Measurements from ENCODE around the gene SUSD3.
"Not testable (repeated sequence)": the region's sequence is repeated elsewhere in the genome, so short reads cannot be mapped to it uniquely, and the experiment has no call there.

Gene SUSD3

DNA sequence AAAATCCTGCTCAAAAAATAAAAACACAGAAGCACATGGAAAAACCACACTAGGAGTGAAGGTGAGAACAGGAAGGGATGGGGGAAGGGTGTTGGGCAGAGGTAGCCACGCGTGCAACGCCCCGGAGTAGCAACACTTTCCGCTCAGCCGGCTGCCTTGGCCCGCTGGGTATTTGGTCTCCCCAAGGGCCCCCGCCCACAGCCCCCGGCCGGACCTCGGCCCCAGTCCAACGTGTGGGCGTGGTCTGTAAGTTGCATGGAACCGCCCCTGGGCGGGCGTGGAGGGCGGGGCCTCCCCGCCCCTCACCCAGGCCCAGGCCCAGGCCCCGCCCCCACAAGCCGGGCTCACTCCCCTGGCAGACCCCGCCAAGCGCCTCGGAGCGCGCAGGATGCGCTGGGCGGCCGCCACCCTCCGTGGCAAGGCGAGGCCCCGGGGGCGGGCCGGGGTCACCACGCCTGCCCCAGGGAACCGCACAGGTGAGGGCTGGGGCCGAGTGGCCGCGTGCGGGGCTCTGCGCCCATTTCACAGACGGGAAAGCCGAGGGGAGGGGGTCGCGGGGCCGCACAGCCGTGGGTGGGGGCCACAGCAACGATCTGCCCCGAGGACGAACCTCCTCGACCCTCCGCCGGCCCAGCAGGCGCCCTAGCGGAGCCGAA is at the start of gene SUSD3:
SUSD3 (plus strand) TSS at position 347 of the 656 bp plus-strand sequence; CDS start at position 389, 42 bp downstream.
- DNase-seq: peak; percentile 34 to 61 (median 48)

DNA sequence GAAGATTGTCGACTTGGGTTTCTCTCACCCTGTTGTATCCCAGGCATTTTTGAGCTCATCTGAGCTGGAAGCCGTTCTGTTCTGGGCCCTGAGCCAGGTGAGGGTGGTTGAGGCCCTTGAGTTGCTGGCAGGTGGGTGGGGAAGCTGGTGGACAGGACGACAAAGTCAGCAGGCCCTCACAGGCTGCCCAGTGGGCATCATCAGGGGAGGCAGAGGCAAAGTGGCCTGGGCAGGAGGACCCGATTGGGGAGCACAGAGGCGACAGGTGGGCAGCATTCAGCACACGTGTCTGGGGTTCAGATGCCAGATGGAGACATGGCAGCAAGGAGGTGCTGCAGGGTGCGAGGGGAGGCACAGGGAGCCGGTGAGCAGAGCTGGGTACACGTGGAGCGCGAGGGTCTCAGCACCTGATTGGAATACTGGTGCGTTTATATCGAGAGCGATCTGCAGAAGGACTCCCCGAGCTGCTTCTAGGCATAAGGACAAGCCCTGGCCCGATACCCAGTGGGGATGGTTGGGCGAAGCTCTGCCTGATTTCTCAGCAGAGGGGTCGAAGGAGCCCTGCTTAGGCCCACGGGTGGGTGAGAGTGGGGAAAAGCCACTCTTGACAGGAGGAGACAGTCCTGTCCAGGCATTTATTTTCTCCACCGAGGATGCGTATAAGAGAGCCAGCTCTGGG is 49.0 kb upstream of the SUSD3 start:
- DNase-seq: no peak

DNA sequence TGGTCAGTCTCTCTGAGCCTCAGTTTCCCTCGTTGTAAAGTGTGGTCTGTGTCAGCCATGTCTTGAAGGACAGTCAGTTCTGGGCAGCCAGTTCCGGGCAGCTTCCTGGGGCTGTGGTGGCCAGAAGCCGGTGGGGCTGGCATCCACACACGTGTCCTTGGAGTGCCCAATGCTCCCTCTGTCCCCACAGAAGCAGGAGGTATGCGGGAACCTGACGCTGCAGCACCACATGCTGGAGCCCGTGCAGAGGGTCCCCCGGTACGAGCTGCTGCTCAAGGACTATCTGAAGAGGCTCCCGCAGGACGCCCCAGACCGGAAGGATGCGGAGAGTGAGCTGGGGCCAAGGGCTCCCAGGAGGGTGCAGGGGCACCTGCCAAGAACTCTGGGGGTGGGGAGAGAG is 48.4 kb upstream of the SUSD3 start:
- DNase-seq: no peak

DNA sequence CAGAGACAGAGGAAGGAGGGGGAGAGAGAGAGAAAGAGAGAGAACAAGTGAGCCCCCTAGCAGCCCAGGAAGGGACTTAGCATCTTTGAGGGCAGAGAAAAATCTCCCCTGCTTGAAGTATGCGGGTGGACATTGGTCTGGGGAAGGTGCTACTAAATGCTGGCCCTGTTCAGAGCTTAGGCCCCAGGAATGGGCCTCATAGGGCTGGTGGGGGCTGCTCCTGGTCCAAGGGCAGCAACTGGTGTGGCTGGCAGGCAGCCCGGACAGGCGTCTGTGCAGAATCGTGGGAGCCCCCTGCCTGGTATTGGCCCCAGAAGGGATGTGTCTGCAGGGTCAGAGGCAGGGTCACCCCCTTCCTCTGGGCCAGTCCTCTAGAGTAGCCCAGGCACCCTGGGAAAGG is 47.8 kb upstream of the SUSD3 start:
- no peak for DNase-seq

DNA sequence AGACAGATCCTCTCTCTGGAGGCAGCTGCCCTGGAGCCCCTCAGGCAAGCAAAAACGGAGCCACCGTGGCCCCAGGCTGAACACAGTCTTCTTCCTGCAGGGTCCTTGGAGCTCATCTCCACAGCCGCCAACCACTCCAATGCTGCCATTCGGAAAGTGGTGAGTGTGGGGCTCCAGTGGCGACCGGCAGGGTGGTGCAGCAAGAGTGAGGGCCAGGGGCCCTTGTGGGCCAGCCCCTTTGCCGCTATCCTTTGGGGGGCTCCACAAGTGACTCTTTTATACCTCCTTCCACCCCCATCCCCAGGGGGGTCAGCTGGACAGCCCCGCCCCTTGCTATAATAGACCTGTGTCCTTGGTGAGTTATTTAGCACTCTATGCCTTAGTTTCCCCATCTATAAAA is 47.4 kb upstream of the SUSD3 start:
- no peak for DNase-seq

DNA sequence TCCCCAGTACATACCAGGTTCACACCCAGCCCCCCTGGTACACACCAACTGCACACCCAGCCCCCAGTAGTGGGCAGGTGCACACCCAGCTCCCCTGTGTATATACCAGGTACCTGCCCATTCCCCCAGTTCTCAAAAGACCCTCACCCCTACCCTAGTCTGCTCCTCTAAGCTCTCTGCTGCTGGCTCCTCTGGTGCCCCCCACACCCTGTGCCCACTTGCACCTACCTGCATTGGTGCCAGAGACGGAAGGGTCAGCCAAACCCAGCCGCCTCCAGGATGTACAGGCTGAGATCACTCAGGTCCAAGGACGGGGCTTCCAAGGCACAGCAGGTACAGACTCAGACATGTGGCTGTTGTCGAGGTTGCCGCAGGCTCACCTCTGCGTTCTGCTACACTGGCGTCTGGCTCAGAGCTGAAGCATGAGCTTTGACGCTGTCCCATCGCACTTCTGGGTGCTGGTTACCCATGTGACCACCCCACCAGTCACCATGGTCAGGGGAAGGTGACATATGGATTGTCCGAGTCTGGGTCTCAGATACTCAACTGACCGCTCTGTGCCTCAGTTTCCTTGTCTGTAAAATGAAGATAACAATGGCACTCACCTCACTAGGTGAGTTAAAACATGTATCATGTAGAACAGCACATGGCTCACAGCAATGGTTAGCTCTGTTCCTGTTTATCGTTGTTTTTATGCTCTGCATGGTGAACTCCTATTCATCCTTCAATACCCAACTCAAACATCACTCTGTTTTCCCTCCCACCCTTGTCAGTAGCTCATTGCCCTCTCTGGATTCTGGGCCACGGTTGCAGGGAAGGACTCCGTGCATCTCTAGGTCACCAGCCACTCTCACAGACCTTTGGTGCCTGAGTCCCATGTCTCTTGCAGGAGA is 45.3 kb upstream of the SUSD3 start:
- no peak for DNase-seq

DNA sequence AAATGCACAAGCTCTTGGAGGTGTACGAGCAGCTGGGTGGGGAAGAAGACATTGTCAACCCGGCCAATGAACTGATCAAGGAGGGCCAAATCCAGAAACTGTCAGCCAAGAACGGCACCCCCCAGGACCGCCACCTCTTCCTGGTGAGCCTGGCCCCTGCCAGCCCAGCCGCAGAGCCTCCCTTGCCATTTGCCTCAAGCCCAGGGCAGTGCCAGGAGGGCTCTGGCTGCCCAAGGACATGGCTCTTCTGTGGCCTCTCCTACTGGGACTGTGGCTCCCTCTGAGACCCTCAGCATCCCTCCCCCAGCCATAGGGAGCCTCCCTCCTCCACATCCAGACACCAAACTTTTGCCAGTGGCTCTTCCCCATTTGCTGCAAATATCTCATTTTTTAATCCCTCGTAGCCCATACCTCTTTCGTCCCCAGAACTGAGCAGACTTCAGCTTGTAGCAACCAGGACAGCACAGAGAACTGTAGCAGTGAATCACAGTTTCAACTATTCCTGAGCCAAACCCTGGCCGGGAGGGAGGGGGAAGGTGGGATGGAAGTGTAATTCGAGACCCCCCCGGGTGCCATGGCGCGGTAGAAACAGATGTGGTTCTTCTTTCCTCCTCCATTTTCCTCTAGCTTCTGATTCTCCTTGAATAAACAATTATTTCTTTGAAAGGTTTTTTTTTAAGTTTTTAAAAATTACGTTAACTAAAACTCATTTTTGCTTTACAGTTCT is 44.5 kb upstream of the SUSD3 start:
- no peak for DNase-seq

DNA sequence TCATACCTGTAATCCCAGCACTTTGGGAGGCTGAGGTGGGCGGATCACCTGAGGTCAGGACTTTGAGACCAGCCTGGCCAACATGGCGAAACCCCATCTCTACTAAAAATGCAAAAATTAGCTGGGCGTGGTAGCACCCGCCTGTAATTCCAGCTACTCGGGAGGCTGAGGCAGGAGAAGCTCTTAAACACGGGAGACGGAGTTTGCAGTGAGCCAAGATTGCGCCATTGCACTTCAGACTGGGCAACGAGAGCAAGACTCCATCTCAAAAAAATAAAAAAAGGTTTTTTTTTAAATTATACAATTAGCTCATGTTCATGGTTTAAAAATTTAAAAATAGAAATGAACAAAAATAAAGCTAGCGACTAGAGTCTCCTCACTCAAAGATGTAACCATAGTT is 43.3 kb upstream of the SUSD3 start:
- DNase-seq: not testable (repeated sequence)

DNA sequence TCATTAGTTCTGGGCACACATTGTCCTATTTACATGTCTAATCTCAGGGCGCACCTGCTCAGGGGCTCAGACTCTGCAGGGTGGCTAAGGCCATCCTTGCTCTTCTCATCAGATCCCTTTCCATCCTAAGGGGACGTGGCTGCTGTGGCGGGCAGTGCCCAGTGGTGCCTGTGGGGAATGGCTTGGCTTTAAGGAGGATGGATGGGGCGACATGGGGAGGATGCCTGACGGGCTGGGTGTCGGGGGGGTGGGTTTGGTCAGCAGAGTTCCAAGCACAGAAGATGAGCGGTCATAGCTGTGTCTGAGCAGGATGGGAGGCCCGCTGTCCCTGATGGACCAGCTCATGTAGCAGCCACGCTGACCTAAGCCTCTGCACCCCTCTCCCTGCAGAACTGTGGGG is 40.9 kb upstream of the SUSD3 start:
- no peak for DNase-seq

DNA sequence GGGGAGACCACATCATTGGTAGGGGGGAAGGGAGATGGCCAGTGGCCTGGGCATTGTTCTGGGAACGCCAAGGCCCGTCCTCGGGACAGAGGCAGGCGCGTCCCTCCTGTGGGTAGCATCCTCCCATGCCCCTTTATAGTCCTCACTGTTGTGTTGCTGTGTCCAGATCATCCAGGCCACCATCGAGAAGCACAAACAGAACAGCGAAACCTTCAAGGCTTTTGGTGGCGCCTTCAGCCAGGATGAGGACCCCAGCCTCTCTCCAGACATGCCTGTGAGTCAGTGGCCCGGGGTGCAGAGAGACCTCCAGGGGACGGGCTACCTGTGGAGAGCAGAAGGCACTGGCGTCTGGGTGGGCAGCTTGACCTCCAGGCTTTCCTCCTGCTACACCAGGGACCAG is 38.4 kb upstream of the SUSD3 start:
- DNase-seq: no peak

DNA sequence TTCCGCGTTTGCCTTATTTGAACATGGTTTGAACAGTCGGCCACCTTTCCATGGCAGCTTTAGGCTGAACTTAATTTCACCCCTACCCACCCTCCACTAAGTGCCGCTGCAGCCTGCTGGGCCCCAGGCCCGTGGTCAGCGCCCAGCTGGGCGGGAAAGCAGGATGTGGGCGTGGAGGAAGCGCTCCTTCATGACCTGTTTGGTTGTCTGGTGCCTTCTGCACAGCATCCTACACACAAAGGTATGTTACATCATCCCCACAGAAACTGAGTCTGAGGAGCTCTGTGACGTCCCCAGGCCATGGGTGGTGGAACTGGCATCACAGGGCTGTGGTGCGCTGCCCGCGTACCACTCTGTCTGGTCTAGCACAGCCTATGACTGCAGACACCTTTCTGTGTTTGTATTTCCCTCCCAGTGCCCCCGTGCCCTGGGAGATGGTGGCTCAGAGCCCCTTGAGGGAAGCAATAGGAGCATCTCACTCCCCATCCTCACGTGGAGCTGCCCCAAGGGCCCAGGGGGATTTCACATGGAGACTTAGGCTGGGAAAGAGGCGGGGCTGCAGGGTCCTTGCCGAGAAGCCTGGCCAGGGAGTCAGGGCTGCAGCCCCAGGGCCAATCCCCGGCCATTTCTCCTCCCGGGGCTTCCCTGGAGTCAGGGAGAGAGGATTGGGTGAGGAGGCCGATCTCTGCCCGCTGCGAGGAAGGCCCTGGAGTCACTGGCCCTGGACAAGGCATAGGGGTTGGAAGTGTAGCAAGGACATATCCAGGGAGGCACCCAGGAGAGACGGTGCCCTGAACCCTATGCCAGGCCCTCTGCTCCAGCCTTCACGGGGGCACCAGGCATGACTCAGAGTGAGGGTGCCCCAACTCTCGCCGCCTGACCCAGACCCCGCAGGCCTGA is 37.5 kb upstream of the SUSD3 start:
- no peak for DNase-seq

DNA sequence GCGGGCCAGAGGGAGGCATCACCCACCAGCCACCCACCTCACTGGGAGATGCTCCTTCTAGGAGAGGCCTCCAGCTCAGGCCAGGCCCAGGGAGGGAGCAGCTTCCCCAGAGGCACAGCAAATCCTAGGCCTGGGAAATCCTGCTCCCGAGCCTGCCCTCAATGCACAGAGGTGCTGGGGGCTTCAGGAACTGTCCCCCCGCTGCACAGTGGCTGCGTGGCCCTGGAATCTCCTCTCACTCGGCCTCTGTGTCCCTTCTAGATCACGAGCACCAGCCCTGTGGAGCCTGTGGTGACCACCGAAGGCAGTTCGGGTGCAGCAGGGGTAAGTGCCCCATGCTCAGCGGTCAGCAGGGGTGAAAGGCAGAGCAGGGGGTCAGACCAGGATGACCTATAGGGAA is 36.4 kb upstream of the SUSD3 start:
- DNase-seq: no peak

DNA sequence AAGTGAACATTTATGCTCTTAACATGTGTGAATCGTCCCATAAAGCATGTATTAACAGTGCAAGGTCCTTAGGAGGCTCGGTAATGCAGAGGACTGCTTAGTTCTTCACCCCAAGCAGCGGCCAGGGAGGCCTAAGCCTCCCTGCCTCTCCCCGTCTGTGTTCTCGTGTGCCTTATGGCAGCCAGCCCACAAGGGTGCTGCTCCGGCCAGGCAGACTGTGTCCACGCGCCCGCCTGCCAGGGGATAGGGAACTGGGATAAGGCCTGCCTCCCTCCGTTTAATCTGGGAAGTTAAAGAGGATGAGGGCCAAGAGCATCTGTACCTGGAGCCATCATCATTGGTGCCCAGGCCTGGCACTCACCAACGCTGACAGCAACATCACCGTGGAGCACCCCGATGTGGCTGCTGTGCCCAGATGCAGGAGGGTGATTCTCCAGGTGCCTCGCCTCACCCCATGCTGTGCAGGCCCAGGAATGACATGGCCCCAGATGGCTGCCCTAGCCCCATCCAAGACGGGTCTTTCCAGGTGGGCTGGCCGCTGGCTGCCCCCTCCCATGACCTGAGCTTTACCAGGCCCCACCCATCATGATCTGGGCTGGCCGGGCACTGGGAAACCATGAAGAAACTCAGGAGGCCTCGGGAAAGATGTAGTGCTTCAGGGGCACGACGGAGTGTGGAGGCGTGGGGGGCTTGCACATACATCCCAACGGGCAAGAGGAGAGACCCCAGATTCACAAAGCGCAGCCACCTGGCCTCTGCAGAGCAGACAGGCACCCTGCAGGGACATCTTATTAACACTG is 35.6 kb upstream of the SUSD3 start:
- DNase-seq: no peak

DNA sequence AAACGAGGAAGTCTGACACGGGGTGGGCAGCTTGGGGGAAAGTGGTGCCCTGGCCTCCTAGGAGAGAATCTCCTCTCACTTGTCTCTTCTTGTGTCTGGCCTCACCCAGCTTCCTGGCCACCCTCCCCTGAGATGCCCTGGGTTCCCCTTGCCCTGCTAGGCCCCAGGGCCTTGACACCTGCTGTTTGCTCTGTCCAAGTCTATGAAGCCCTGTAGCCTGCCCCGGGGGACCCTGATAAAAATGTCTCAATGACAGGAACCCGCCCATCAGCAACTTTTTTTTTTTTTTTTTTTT is 35.0 kb upstream of the SUSD3 start:
- DNase-seq: no peak

DNA sequence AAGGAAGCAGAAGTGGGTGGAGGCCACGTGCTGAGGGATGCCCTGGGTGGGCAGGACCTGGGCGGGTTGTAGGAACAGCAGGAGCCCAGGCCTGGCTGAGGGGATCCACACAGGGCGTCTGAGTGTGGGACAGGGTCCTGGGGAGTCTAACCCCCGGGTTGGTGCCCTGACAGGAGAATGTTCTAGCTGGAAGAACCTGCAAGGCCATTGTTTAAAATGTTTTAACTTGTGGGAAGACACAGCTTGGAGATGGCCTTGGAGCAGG is 33.9 kb upstream of the SUSD3 start:
- no peak for DNase-seq

DNA sequence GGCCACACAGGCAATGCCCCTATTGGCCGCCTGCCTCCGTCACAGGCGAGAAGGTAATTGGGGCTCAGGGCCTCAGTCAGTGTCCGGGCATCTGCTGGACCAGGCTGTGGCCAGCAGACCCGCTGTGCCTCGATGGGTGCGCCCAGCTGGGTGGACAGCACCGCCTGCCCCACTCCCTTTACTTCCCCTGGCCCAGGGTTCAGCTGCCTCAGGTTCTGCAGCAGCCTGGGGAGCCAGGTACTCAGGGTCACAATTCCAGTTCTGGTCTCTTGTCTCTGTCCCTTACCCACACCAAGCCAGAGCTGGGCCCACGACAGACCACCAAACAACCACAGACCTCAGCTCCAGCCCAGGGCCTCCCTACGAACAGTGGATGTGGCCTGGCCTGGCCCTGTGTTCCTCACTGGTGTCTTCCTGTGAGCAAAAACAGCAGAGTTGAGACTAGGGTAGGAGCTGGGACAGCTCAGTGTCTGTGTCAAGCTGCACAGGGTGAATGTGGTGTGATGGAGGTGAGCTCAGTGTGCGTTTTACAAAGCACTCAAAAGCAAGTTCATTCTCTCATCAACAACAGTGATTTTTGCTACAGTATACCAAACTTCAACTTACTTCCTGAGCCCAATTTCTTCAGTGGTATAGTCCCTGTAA is 33.4 kb upstream of the SUSD3 start:
- DNase-seq: no peak

DNA sequence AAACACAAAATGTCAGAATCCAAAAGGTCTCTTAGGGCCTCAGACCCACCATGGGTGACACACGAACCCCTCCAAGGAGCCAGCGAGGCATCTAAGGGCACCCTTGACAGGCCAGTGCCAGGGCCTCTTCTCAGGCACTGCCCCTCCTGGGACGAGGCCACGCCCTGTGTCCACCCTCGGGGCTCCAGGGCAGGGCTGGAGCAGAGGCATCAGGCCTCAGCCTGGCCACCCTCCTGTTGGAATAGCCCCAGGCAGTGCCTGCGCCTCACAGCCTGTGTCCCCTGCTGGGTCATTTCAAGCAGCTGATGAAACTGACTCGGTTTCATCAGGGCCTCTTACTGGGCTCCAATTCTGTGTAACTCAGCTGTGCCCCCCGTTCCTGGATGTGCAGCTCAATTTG is 32.8 kb upstream of the SUSD3 start:
- DNase-seq: no peak

DNA sequence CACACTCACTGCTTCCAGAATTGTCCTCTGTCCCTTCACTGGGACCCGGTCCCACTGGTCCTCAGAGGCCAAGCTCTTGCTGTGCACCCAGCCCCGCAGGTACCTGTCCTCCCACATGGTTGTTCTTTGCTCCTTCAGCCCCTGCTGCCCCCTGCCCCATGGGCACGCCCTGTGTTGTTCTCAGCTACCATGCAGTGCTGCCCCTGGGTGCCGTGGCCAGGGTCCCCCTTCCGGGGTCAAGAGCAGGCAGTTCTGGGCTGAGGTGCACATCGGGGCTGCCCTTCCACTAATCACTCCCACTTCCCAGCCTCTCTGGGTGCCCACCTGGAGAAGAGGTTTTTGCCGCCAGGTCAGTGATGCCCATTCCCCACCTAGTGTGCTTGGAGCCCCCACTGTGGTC is 31.9 kb upstream of the SUSD3 start:
- no peak for DNase-seq

DNA sequence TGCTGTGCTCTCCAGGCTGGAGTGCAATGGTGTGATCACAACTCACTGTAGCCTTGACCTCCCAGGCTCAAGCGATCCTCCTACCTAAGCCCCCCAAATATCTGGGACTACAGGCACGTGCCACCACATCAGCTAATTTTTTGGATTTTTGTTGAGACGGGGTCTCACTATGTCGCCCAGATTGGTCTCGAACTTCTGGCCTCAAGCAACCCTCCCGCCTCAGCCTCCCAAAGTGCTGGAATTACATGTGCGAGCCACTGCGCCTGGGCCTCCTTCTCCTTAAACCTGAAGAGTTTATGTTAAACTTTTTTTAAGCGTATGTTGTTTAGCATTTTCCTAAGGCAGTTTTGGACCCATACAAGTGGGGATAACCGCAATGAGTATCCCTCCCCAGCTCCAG is 30.8 kb upstream of the SUSD3 start:
- no peak for DNase-seq

DNA sequence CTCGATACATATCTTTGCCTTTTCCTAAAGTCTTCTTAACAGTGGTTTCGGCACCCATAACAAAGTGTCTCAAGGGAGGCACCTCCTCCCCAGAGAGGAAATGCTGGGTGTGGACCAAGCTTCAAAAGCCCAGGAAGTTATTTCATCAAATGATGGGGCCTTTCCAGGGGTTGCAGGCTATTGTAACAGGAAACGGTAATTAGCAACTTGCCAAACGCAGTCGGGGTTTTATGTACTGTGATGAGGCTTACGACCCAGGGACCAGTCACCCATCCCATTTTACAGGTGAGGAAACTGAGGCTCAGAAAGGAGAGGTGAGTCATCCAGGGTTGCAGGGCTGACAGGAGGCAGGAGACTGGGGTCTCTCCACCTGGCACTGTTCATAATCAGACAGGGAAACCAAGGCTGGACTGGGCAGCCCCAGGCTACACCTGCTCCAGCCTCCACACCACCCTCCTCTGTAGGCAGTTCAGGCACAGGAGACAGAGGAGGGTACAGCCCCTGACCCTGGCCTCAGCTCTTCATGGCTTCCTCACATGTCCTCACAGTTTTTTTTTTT is 30.0 kb upstream of the SUSD3 start:
- peak in 2 of 4 experiments; percentile 30 to 37 for DNase-seq
